Coronary artery (tissue), 2 donors: ENCODE measurements around the gene RIMKLB.
"Not testable (repeated sequence)": the region's sequence is repeated elsewhere in the genome, so short reads cannot be mapped to it uniquely, and the experiment has no call there.

Experiments used
- DNase-seq: peaks from one replicate; pipeline ENCODE4 v3.0.0-alpha.2; 2017; ENCODE audit warnings: low spot score
- H3K27ac ChIP-seq, 2 donors: fragments of 200-600 bp; sonication (generic); one replicate each; pipeline ENCODE4 v1.5.1; 2016 to 2019
- H3K4me3 ChIP-seq: fragments of 200-600 bp; sonication (generic); 2 replicates; pipeline ENCODE4 v1.5.1; 2016; ENCODE audit warnings: mild to moderate bottlenecking, moderate library complexity
- CTCF ChIP-seq: fragments of 200-600 bp; sonication (generic); IDR thresholded peaks from one replicate; pipeline ENCODE4 v1.5.1; 2019; ENCODE audit warnings: antibody characterized with exemption

The RIMKLB gene

GRCh38 chr12:8785499-8785898 lies 87.7 kb downstream of the RIMKLB start:
- TF ChIP-seq CTCF: no peak
- H3K27ac ChIP-seq: no peak overlapping the region

GRCh38 chr12:8787206-8787605 lies 89.4 kb downstream of the RIMKLB start:
- not testable (repeated sequence) for H3K27ac ChIP-seq, DNase-seq, H3K4me3 ChIP-seq

More at GRCh38 chr12:8785499-8785898, 87.7 kb downstream of the RIMKLB start:
- no peak overlapping the region for H3K4me3 ChIP-seq
- DNase-seq: no peak

GRCh38 chr12:8788706-8789105 lies 90.9 kb downstream of the RIMKLB start:
- not testable (repeated sequence) for H3K4me3 ChIP-seq, H3K27ac ChIP-seq, DNase-seq

GRCh38 chr12:8789341-8790013 lies 91.7 kb downstream of the RIMKLB start:
- not testable (repeated sequence) for H3K27ac ChIP-seq, H3K4me3 ChIP-seq, DNase-seq

GRCh38 chr12:8793226-8793625 lies 95.4 kb downstream of the RIMKLB start:
- not testable (repeated sequence) for H3K27ac ChIP-seq, H3K4me3 ChIP-seq, DNase-seq

GRCh38 chr12:8794611-8795010 lies 96.8 kb downstream of the RIMKLB start:
- DNase-seq, H3K27ac ChIP-seq: not testable (repeated sequence)

GRCh38 chr12:8796831-8797626 lies 99.2 kb downstream of the RIMKLB start:
- no peak for TF ChIP-seq CTCF
- Histone ChIP-seq H3K4me3 (no peak overlapping the region), H3K27ac (no peak overlapping the region)
- DNase-seq: no peak

More at GRCh38 chr12:8794611-8795010, 96.8 kb downstream of the RIMKLB start:
- H3K4me3 ChIP-seq: not testable (repeated sequence)

GRCh38 chr12:8801213-8801612 lies 103.4 kb downstream of the RIMKLB start:
- DNase-seq, H3K27ac ChIP-seq: not testable (repeated sequence)

GRCh38 chr12:8804833-8805232 lies 107.0 kb downstream of the RIMKLB start:
- DNase-seq, H3K4me3 ChIP-seq, H3K27ac ChIP-seq: not testable (repeated sequence)

More at GRCh38 chr12:8801213-8801612, 103.4 kb downstream of the RIMKLB start:
- not testable (repeated sequence) for H3K4me3 ChIP-seq

- DNase-seq, H3K4me3 ChIP-seq, H3K27ac ChIP-seq: not testable (repeated sequence)
Observed at GRCh38 chr12:8805487-8805886, 107.7 kb downstream of the RIMKLB start.

- H3K4me3 ChIP-seq, DNase-seq, H3K27ac ChIP-seq: not testable (repeated sequence)
Observed at GRCh38 chr12:8807084-8807483, 109.3 kb downstream of the RIMKLB start.

- H3K27ac ChIP-seq, H3K4me3 ChIP-seq, DNase-seq: not testable (repeated sequence)
Observed at GRCh38 chr12:8810112-8810511, 112.3 kb downstream of the RIMKLB start.
